ENCODE measurements around the gene CFAP47. TPM values are rescaled to one million over a fixed set of nuclear protein-coding genes. Genes with fewer than 3 reads are reported as not detected.
"Not testable (repeated sequence)": the region's sequence is repeated elsewhere in the genome, so short reads cannot be mapped to it uniquely, and the experiment has no call there.

The CFAP47 gene, protein sequence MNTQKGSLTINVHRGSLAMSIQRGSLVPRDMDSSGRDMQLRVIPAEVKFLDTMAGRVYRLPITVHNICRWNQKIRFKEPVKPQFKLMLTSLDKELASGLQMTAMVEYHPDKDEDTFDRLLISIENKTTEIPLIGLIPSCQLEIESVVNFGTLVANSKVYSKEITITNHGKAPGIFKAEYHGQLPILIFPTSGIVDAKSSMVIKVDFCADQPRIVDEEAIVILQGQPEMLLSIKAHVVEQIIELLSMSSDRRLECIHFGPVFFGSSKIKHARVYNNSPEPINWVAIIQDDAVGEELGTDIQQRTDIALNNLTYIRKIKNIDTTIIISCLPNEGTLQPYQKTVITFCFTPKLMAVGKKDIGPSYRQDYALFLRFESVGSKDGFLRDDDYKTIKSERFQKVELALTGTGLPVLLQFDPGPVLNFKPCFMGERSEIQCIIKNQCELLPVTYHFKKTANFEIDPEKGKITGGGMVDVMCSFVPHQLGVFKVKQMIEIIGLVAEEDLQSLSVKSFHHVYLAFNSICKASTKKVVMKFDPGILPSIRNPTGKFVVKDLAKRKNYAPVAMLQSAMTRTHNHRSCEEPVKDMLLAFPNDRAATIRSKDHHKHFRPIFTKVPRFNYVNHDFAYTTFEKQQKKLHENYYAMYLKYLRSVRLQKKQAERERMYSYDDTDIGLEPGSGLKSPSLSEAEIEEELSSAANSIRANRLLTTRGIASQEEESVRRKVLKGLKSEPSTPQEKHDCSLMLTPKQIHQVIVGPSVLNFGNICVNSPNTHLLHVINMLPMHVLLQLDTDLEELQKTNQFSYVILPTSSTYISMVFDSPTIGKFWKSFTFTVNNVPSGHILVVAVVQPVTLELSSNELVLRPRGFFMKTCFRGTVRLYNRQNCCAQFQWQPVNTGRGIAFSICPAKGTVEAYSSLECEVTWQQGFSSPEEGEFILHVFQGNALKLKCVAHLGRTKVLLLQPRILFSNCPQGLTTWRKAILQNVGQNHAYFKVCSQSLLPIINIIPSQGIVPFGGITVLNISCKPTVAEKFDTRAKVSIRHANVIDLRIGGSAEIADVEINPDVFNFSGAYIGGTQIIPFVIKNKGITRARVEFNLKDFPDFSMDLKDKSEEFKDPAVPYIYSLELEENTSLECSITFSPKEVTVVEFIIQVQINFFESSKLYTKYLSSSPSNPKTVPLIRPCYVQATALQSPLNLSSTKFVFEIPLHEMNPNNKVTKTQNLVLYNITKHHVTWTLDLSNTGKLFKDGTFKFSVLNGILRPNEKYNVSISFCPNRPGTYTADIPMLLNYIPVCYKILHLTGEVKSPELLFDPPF (N-terminal part only)
- total RNA-seq, result not detected

DNA sequence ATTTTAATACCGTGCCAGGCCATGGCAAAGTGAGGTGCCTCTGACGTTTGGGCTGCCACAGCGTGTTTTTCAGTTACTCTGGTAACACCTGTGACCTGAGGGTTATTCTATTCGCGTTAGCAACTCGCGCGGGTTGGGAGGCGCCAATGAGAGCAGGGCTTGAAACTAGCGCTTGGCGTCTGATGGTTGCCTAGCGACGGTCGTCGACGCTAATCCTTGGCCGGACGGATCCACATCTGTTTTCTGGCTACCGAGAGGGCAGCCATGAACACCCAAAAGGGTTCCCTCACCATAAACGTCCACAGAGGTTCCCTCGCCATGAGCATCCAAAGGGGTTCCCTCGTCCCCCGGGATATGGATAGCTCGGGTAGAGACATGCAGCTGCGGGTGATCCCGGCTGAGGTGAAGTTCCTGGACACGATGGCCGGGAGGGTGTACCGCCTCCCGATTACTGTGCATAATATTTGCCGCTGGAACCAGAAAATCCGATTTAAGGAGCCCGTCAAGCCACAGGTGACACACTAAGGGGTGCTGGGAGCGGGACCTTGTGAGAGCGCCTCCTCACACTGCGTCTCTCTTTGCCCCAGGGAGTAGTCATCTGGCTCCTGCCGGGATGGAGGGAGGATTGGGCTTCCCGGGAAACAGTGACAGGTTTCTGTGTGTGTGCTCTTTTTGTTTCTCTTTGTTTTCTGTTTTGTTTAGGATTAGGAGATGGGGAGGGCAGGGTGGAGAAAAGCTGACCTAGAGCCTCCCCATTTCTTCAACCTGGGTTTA, at the start of gene CFAP47:
Gene CFAP47, plus strand, starts transcription at position 199 of the 774 bp plus-strand sequence. Its CDS starts 66 bp downstream, at position 265.
- H3K27ac Mint-ChIP-seq, result no peak within 1 kb of the TSS
- no peaks in the 10 kb centered on the region for H3K4me1 Mint-ChIP-seq (ENCODE audit: low read depth)
- H3K36me3 Mint-ChIP-seq, result no peaks in the 10 kb centered on the region
- ChIA-PET CTCF (no interaction called here), POLR2A (no interaction called here)
- H3K4me3 Mint-ChIP-seq, result no peak within 1 kb of the TSS
- DNase-seq, result no peak
- no peaks in the 10 kb centered on the region for H3K9me3 Mint-ChIP-seq
- intact Hi-C loops (cut with micrococcal nuclease), result no loop called here
- no peaks in the 10 kb centered on the region for H3K27me3 Mint-ChIP-seq

DNA sequence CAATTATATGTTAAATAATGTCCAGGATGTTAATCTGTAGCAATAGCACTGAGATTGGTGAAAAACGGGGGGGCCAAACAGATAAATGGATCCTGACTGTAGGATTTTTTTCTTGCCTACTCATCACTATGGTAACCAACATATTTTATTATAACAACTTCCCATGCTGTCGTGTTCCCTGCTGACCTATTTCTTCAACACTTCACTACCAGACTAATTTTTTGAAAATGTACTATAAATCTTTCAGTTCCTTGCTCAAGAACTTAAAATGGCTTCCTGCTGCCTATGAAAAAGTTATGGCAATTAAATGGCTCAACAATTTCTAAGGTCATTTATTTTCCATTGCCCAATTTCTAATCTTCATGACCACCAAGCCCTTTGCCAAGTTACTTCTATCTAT, 38.9 kb upstream of the CFAP47 start:
- Mint-ChIP-seq H3K27ac (no peak overlapping the region), H3K36me3 (no peaks in the 10 kb centered on the region), H3K4me3 (no peak overlapping the region), H3K4me1 (ENCODE audit: low read depth) (no peaks in the 10 kb centered on the region), H3K27me3 (no peaks in the 10 kb centered on the region), H3K9me3 (no peaks in the 10 kb centered on the region)
- CTCF ChIA-PET, result no interaction called here
- DNase-seq, result no peak
- intact Hi-C loops (cut with micrococcal nuclease), result no loop called here
- POLR2A ChIA-PET, result no interaction called here

DNA sequence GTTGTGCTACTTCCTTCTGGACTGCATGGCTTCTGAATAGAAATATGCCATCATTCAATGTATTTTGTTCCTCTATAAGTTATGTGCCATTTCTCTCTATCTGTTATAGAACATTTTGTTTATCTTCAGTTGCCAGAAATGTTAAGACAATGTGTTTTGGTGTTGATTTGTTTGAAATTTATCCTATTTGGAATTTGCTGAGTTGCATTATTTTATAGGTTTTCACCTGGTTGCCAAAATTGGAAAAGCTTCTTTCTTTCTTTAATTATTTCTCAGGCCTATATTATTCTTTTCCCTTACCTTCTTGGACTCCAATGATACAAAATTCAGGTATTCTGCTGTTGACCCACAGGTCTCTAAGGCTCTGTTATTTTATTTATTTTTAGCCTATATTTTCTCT, 33.4 kb upstream of the CFAP47 start:
- Mint-ChIP-seq H3K27me3 (no peaks in the 10 kb centered on the region), H3K4me3 (no peak overlapping the region), H3K36me3 (no peaks in the 10 kb centered on the region), H3K27ac (no peak overlapping the region), H3K9me3 (no peaks in the 10 kb centered on the region), H3K4me1 (ENCODE audit: low read depth) (no peaks in the 10 kb centered on the region)
- intact Hi-C loops (cut with micrococcal nuclease), result no loop called here
- CTCF ChIA-PET, result no interaction called here
- DNase-seq, result no peak
- POLR2A ChIA-PET, result no interaction called here

DNA sequence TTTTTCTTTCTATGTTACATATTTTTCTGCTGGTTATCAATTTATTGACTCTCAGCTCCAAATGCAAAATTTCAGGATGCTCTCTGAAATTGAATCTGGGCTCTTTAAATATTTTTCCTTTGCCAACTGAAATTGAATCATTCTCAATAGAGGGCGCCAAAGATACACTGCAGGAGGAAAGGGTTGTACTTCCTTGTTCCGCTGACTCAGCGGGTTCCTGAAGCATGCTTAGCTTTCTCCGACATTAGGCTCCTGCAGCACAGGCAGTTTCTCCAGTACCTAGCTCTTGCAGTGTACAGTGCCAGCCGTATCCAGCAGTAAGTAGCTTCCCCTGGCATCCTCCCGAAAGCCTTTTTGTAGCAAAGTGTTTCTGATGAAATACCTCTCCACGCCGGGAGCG, 28.8 kb upstream of the CFAP47 start:
- DNase-seq, result no peak
- Mint-ChIP-seq H3K4me3 (no peak overlapping the region), H3K27ac (no peak overlapping the region), H3K36me3 (no peaks in the 10 kb centered on the region), H3K27me3 (no peaks in the 10 kb centered on the region), H3K9me3 (no peaks in the 10 kb centered on the region), H3K4me1 (ENCODE audit: low read depth) (no peaks in the 10 kb centered on the region)
- CTCF ChIA-PET, result no interaction called here
- POLR2A ChIA-PET, result no interaction called here
- intact Hi-C loops (cut with micrococcal nuclease), result no loop called here

DNA sequence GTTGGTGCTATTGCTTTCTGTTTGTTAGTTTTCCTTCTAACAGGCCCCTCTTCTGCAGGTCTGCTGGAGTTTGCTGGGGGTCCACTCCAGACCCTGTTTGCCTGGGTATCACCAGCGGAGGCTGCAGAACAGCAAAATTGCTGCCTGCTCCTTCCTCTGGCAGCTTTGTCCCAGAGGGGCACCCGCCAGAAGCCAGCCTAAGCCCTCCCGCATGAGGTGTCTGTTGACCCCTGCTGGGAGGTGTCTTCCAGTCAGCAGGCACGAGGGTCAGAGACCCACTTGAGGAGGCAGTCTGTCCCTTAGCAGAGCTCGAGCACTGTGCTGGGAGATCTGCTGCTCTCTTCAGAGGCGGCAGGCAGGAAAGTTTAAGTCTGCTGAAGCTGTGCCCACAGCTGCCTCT, 67.3 kb downstream of the CFAP47 start:
- DNase-seq; H3K4me3 Mint-ChIP-seq; H3K4me1 Mint-ChIP-seq (ENCODE audit: low read depth); CTCF ChIA-PET; H3K36me3 Mint-ChIP-seq; POLR2A ChIA-PET; H3K9me3 Mint-ChIP-seq; intact Hi-C loops (cut with micrococcal nuclease); H3K27ac Mint-ChIP-seq; H3K27me3 Mint-ChIP-seq: not testable (repeated sequence)

DNA sequence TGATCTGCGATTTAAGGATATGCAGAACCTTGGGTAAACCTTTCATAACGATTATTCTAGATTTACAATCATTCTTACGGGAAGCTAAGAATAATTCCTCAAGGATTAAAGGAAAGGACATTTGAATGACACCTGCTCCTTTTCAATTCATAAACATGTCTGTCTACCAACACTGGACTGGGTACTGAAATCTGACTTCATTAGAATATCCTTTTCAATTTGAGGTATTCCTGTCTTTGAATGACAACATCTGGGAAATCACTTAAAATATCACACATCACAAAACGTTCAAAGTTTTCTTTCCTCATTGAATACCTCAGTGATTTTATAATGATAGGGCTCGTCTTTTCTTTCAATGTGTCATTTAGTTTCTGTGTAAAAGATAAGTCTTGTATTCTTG, 87.7 kb downstream of the CFAP47 start:
- Mint-ChIP-seq H3K4me1 (ENCODE audit: low read depth) (no peaks in the 10 kb centered on the region), H3K27ac (no peak overlapping the region), H3K9me3 (no peaks in the 10 kb centered on the region), H3K4me3 (no peak overlapping the region), H3K27me3 (no peaks in the 10 kb centered on the region), H3K36me3 (no peaks in the 10 kb centered on the region)
- no peak for DNase-seq
- ChIA-PET CTCF (no interaction called here), POLR2A (no interaction called here)
- intact Hi-C loops (cut with micrococcal nuclease), result no loop called here

DNA sequence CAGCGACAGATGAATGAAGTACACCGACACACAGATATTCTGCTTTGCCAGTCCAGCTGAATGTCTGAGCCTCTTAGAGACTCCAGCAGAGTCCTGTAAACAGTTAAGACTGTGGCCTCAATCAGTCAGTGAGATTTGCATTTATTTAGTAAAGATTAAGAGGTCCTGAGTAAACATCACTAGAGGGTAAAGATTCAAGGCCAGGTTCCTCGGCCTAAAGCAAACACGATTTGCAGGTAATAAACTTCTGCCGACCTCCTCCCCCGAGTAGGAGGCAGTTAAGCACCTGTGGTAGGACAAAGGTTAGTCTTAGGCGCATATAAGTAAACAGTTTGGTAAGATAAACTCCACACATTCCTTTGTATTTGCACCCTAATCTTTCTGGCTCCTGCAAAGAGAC, 99.6 kb downstream of the CFAP47 start:
- Mint-ChIP-seq H3K9me3 (peaks cover 4% of the 10 kb centered on the region), H3K36me3 (no peaks in the 10 kb centered on the region), H3K4me1 (ENCODE audit: low read depth) (no peaks in the 10 kb centered on the region), H3K27ac (no peak overlapping the region), H3K27me3 (no peaks in the 10 kb centered on the region), H3K4me3 (no peak overlapping the region)
- ChIA-PET POLR2A (no interaction called here), CTCF (no interaction called here)
- intact Hi-C loops (cut with micrococcal nuclease), result no loop called here
- DNase-seq, result no peak

DNA sequence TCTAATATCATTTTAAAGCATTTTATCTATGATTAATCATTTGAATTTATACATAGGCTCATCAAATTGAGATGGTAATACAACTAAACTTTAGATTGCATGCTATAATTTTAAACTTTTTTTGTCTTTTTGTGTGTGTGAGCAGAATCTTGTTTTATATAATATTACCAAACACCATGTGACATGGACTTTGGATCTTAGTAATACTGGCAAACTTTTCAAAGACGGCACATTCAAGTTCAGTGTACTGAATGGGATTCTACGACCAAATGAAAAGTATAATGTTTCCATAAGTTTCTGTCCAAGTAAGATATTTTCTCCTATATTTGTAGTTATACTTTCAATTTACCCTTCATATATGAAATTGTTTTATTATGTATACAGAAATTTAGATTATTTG, 116.0 kb downstream of the CFAP47 start:
- ChIA-PET POLR2A (no interaction called here), CTCF (no interaction called here)
- no peak for DNase-seq
- Mint-ChIP-seq H3K27ac (no peak overlapping the region), H3K4me3 (no peak overlapping the region), H3K36me3 (no peaks in the 10 kb centered on the region), H3K27me3 (no peaks in the 10 kb centered on the region), H3K4me1 (ENCODE audit: low read depth) (no peaks in the 10 kb centered on the region), H3K9me3 (no peaks in the 10 kb centered on the region)
- intact Hi-C loops (cut with micrococcal nuclease), result no loop called here

DNA sequence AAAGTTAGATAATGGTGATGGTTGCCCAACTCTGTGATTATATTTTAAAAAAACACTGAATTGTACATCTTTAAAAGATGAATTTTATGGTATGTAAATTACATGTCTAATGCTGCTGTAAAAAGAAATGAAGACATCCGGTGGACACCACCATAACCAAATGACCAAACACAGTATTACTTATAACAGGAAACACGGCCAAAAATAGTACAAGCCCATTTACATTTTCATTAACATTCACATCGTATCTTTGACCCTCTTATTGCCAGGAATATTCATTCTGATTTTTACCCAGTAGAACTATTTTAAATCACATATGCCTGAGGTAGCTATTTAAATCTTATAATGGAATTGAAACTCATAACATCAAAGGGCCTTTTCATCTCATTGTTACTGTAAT, 143.2 kb downstream of the CFAP47 start:
- Mint-ChIP-seq H3K27ac (no peak overlapping the region), H3K27me3 (no peaks in the 10 kb centered on the region), H3K9me3 (peaks cover 5% of the 10 kb centered on the region), H3K4me3 (no peak overlapping the region), H3K36me3 (no peaks in the 10 kb centered on the region), H3K4me1 (ENCODE audit: low read depth) (no peaks in the 10 kb centered on the region)
- intact Hi-C loops (cut with micrococcal nuclease), result no loop called here
- ChIA-PET CTCF (no interaction called here), POLR2A (no interaction called here)
- no peak for DNase-seq

DNA sequence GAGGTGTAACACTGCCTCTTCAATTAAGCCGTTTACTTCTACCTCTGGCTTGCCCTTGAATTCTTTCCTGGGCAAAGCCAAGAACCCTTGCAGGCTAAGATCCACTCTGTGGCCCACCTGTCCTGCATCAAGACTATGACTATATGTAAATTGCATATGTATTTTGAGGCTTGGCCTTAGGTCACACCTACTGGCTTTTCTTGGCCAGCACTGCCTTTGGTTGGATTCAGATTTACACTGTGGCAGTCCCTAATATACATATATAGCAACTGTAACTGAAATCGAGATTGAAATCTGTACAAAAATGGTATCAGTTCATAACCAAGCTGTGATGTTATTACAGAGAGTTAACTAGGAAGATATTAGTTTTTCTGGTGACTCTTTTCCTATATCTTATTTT, 151.5 kb downstream of the CFAP47 start:
- no peaks in the 10 kb centered on the region for H3K27me3 Mint-ChIP-seq
- CTCF ChIA-PET, result no interaction called here
- H3K27ac Mint-ChIP-seq, result no peak overlapping the region
- H3K36me3 Mint-ChIP-seq, result no peaks in the 10 kb centered on the region
- POLR2A ChIA-PET, result no interaction called here
- no peaks in the 10 kb centered on the region for H3K4me1 Mint-ChIP-seq (ENCODE audit: low read depth)
- no peak overlapping the region for H3K4me3 Mint-ChIP-seq
- intact Hi-C loops (cut with micrococcal nuclease), result no loop called here
- H3K9me3 Mint-ChIP-seq, result no peaks in the 10 kb centered on the region
- no peak for DNase-seq

DNA sequence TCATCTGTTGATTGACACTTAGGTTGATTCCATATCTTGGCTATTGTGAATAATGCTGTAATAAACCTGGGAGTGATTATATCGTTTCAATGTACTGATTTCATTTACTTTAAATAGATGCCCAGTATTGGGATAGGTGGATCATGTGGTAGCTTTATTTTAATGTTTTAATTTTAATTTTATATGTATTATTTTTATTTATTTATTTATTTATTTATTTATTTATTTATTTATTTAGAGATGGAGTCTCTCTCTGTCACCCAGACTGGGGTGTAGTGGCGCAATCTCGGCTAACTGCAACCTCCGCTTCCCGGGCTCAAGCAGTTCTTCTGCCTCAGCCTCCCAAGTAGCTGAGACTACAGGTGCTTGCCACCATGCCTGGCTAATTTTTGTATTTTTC, 155.5 kb downstream of the CFAP47 start:
- H3K27me3 Mint-ChIP-seq; H3K4me1 Mint-ChIP-seq (ENCODE audit: low read depth); CTCF ChIA-PET; H3K9me3 Mint-ChIP-seq; DNase-seq; H3K4me3 Mint-ChIP-seq; intact Hi-C loops (cut with micrococcal nuclease); H3K27ac Mint-ChIP-seq; H3K36me3 Mint-ChIP-seq; POLR2A ChIA-PET: not testable (repeated sequence)

DNA sequence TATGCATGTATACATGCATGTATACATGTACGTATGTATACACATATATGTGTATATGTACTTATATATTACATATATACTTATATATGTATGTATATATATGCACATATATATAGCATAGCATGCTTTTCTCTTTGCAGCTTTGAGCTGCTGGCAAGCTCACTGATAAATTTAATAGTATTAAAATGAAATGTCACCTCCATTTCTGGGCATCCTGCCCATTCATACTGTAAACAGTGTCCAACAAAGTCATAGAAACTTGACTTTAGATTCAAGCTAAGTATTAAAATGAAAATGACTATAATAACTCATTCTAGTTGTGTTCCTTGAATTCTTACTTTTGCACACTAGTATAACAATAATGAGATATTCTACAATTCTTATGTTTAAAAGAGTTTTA, 163.7 kb downstream of the CFAP47 start:
- Mint-ChIP-seq H3K4me1 (ENCODE audit: low read depth) (no peaks in the 10 kb centered on the region), H3K4me3 (no peak overlapping the region), H3K27me3 (no peaks in the 10 kb centered on the region), H3K27ac (no peak overlapping the region), H3K9me3 (no peaks in the 10 kb centered on the region), H3K36me3 (no peaks in the 10 kb centered on the region)
- CTCF ChIA-PET, result no interaction called here
- no peak for DNase-seq
- POLR2A ChIA-PET, result no interaction called here
- intact Hi-C loops (cut with micrococcal nuclease), result no loop called here

Data from activated CD4-positive, alpha-beta memory T cell treated with anti-CD3 and anti-CD28 coated beads for 36 hours (primary cell).